Activated CD4-positive, alpha-beta T cell treated with anti-CD3 and anti-CD28 coated beads for 48 hours (primary cell): ENCODE results near the gene MARCHF4.
"Not testable (repeated sequence)": the region's sequence is repeated elsewhere in the genome, so short reads cannot be mapped to it uniquely, and the experiment has no call there.

ENCODE experiments used
- DNase-seq: peaks from one replicate; pipeline ENCODE4 v3.0.0-alpha.2; 2020

The MARCHF4 gene

GRCh38 chr2:216391401-216391800 is 19.1 kb upstream of the MARCHF4 start:
- no peak for DNase-seq

- DNase-seq: no peak
Measured at GRCh38 chr2:216389570-216389969, 17.3 kb upstream of the MARCHF4 start.

GRCh38 chr2:216388046-216388884 is 16.0 kb upstream of the MARCHF4 start:
- DNase-seq: peak; percentile 40

- DNase-seq: no peak
Measured at GRCh38 chr2:216387262-216387661, 15.0 kb upstream of the MARCHF4 start.

- DNase-seq: no peak
Measured at GRCh38 chr2:216385478-216385877, 13.2 kb upstream of the MARCHF4 start.

GRCh38 chr2:216384409-216384808 is 12.1 kb upstream of the MARCHF4 start:
- DNase-seq: not testable (repeated sequence)

GRCh38 chr2:216379977-216380376 is 7.7 kb upstream of the MARCHF4 start:
- DNase-seq: no peak

- no peak for DNase-seq
Measured at GRCh38 chr2:216375286-216375685, 3.0 kb upstream of the MARCHF4 start.

GRCh38 chr2:216373896-216374295 is 1.6 kb upstream of the MARCHF4 start:
- DNase-seq: no peak

- no peak for DNase-seq
Measured at GRCh38 chr2:216372761-216373291, 543 bp upstream of the MARCHF4 start.

- no peak for DNase-seq
Measured at GRCh38 chr2:216370961-216371712, 1.1 kb downstream of the MARCHF4 start.

- no peak for DNase-seq
Measured at GRCh38 chr2:216369821-216370220, 2.5 kb downstream of the MARCHF4 start.

- DNase-seq: no peak
Measured at GRCh38 chr2:216366777-216367471, 5.4 kb downstream of the MARCHF4 start.

GRCh38 chr2:216365518-216365917 is 6.8 kb downstream of the MARCHF4 start:
- no peak for DNase-seq

- DNase-seq: no peak
Measured at GRCh38 chr2:216363221-216363620, 9.1 kb downstream of the MARCHF4 start.

- DNase-seq: no peak
Measured at GRCh38 chr2:216362730-216363129, 9.6 kb downstream of the MARCHF4 start.

GRCh38 chr2:216355711-216356110 is 16.6 kb downstream of the MARCHF4 start:
- no peak for DNase-seq

- no peak for DNase-seq
Measured at GRCh38 chr2:216354306-216354705, 18.0 kb downstream of the MARCHF4 start.

GRCh38 chr2:216352653-216353270 is 19.5 kb downstream of the MARCHF4 start:
- DNase-seq: no peak

- DNase-seq: no peak
Measured at GRCh38 chr2:216351172-216351925, 20.9 kb downstream of the MARCHF4 start.

GRCh38 chr2:216350214-216350791 is 22.0 kb downstream of the MARCHF4 start:
- peak; percentile 53 for DNase-seq

- no peak for DNase-seq
Measured at GRCh38 chr2:216349366-216349765, 22.9 kb downstream of the MARCHF4 start.
